Left renal cortex interstitium (tissue), 4 donors: ENCODE data around the gene AP3B2. TPM values are rescaled to one million over a fixed set of nuclear protein-coding genes. Genes with fewer than 3 reads are reported as not detected.
A peak's percentile ranks its signal among the peaks of the same experiment; 100 is the strongest.
"Not testable (repeated sequence)": the region's sequence is repeated elsewhere in the genome, so short reads cannot be mapped to it uniquely, and the experiment has no call there.

Source experiments
- DNase-seq, 4 donors: peaks; one replicate each; pipeline ENCODE4 v3.0.0-alpha.2; 2013; ENCODE audit warnings: low read depth in 4 of 4, low spot score in 2 of 4, missing footprints in 1 of 4
- polyA plus RNA-seq, 4 donors: library from polyadenylated mRNA; unstranded; fragments of 120-200 nt; gene quantifications; one replicate each; pipeline ENCODE4 v1.2.1, GENCODE V29; 2013; ENCODE audit not compliant: insufficient read length in 4 of 4

Gene AP3B2
- polyA plus RNA-seq, result 1 to 10 TPM; 2.6 to 3.9 (median 3.0) TPM

- DNase-seq, result peak in 3 of 4 donors; percentile 21 to 54 (median 50)
Observed at GRCh38 chr15:82709421-82710207, at the start of gene AP3B2. TSS of gene AP3B2 (minus strand) at chr15:82709875. CDS start at chr15:82709706, 169 bp downstream.

GRCh38 chr15:82751308-82751707 is 41.6 kb upstream of the AP3B2 start:
- no peak for DNase-seq

- DNase-seq, result peak in 1 of 4 donors; percentile 0
Observed at GRCh38 chr15:82750831-82751180, 41.1 kb upstream of the AP3B2 start.

GRCh38 chr15:82749951-82750830 is 40.5 kb upstream of the AP3B2 start:
- peak; percentile 83 to 93 (median 88) for DNase-seq

GRCh38 chr15:82748315-82748714 is 38.6 kb upstream of the AP3B2 start:
- no peak for DNase-seq

- DNase-seq, result no peak
Observed at GRCh38 chr15:82743810-82744209, 34.1 kb upstream of the AP3B2 start.

GRCh38 chr15:82742134-82742533 is 32.5 kb upstream of the AP3B2 start:
- DNase-seq, result no peak

- no peak for DNase-seq
Observed at GRCh38 chr15:82739086-82739485, 29.4 kb upstream of the AP3B2 start.

GRCh38 chr15:82737975-82738374 is 28.3 kb upstream of the AP3B2 start:
- DNase-seq, result no peak

- no peak for DNase-seq
Observed at GRCh38 chr15:82731527-82731926, 21.9 kb upstream of the AP3B2 start.

GRCh38 chr15:82730022-82730530 is 20.4 kb upstream of the AP3B2 start:
- DNase-seq, result no peak

GRCh38 chr15:82726816-82727215 is 17.1 kb upstream of the AP3B2 start:
- DNase-seq, result no peak

GRCh38 chr15:82715003-82715402 is 5.3 kb upstream of the AP3B2 start:
- DNase-seq, result no peak

GRCh38 chr15:82714016-82714415 is 4.3 kb upstream of the AP3B2 start:
- DNase-seq, result no peak

- DNase-seq, result no peak
Observed at GRCh38 chr15:82712036-82712435, 2.4 kb upstream of the AP3B2 start.

- no peak for DNase-seq
Observed at GRCh38 chr15:82710926-82711490, 1.3 kb upstream of the AP3B2 start.

- DNase-seq, result no peak
Observed at GRCh38 chr15:82710208-82710555, 507 bp upstream of the AP3B2 start.

GRCh38 chr15:82709081-82709420 is 624 bp downstream of the AP3B2 start:
- peak in 2 of 4 donors; percentile 4 to 11 for DNase-seq

GRCh38 chr15:82705856-82706255 is 3.8 kb downstream of the AP3B2 start:
- not testable (repeated sequence) for DNase-seq

GRCh38 chr15:82699726-82700125 is 9.9 kb downstream of the AP3B2 start:
- DNase-seq, result no peak

- no peak for DNase-seq
Observed at GRCh38 chr15:82698711-82699345, 10.8 kb downstream of the AP3B2 start.
